Raji (cell line): ENCODE measurements around the gene PPP1R1B.

ENCODE experiments used
- POLR2A ChIP-seq: IDR thresholded peaks from 2 replicates; pipeline ENCODE4 v1.6.1; 2011; ENCODE audit warnings: low read depth, low read length, control low read depth; ENCODE audit not compliant: insufficient read depth

Gene PPP1R1B

GRCh38 chr17:39643271-39643670, 16.5 kb downstream of the PPP1R1B start:
- TF ChIP-seq POLR2A: no peak

DNA sequence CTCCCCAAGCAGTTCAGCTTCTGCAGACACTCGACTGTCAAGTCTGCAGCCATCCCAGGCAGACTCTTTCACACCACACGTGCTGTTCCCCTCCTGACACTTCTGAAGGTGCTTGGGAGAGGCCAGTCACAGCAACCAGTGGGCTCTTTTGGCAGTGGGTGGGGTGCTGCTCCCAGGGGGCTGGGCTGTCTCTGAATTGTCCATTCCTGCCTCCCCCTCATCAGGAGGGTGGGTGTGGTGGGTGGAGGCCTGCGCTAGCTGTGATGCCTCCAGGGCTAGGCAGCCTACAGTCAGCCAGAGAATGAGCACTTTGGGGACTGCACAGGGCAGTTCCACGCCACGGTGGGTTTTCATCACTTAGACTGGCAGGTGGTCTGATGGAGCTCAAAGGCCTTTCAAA, 20.5 kb downstream of the PPP1R1B start:
- TF ChIP-seq POLR2A: no peak

DNA sequence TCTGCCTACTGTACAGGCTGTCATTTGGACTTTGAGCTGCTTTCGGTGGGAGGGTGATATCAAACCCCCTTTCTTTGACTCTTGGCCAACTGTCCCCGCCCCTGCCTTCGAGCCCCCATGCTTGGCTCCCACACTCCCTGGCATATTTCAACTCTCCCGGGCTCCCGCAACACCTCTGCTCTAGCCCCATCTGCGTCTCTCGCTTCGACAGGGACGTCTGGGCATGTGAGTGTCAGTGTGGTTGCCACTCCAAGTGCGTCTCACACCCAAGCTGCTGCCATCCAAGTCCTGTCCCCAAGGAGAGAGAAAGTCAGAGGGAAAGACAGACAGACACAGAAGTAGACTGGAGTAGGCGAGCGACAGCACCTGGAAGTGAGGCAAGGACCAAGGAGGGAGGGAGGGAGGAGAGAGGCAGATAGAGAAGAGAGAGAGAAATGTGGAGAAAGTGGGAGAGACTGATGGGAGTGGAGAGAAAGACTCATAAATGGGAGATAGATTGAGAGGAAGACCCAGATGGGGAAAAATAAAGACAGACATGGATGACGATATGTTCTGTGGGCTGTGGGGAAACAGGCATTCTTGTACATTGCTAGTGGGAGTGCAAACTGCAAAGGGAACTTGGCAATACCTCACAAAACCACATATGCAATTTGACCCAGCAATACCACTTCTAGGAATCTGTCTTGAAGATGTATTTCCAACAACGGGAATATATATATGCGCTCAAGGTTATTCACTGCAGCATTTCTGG, 22.0 kb downstream of the PPP1R1B start:
- no peak for TF ChIP-seq POLR2A

DNA sequence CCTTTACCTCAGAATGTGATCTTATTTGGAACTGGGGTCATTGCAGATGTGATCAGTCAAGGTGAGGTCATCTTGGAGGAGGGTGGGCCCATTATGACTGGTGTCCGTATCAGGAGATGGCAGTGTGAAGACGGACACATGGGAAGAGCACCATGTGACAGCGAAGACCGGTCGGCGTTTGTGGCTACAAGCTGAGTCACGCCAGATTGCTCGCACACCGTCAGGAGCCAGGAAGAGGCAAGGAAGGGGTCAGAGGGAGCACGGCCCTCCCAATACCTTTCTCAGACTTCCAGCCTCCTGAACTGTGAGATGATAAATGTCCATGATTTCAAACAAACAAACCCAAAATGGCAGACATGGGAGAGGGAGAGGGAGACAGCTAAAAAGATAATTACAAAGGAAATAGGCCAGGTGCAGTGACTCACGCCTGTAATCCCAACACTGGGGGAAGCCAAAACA, 23.4 kb downstream of the PPP1R1B start:
- no peak for TF ChIP-seq POLR2A

GRCh38 chr17:39651923-39652586, 25.3 kb downstream of the PPP1R1B start:
- no peak for TF ChIP-seq POLR2A

GRCh38 chr17:39652587-39653315, 26.0 kb downstream of the PPP1R1B start:
- no peak for TF ChIP-seq POLR2A

DNA sequence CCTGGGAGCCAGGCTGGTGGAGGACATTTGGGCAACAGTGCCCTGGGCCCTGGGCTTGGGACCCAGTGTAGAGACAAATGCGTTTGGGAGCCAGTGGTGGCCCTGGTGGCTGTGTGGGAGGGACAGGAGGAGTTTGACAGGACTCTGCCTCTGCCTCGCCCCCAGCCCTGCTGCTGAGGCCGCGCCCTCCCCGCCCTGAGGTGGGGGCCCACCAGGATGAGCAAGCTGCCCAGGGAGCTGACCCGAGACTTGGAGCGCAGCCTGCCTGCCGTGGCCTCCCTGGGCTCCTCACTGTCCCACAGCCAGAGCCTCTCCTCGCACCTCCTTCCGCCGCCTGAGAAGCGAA, 26.5 kb downstream of the PPP1R1B start:
- no peak for TF ChIP-seq POLR2A

- no peak for TF ChIP-seq POLR2A
Measured at GRCh38 chr17:39653662-39654331, 27.0 kb downstream of the PPP1R1B start.

DNA sequence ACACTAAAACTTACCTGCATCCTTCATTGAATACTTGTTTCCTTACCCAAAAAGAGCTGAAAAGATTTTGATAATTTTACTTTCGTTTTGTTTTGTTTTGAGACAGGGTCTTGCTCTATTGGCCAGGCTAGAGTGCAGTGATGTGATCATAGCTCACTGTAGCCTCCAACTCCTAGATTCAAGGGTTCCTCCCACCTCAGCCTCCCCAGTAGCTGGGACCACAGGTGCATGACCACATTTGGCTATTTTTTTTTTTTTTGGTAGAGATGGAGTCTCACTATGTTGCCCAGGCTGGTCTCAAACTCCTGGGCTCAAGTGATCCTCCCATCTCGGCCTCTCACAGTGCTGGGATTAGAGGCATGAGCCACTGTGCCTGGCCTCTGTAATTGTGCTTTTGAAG, 28.4 kb downstream of the PPP1R1B start:
- TF ChIP-seq POLR2A: no peak

GRCh38 chr17:39658346-39658745, 31.6 kb downstream of the PPP1R1B start:
- TF ChIP-seq POLR2A: no peak

GRCh38 chr17:39658760-39659159, 32.0 kb downstream of the PPP1R1B start:
- TF ChIP-seq POLR2A: no peak

GRCh38 chr17:39659279-39660010, 32.7 kb downstream of the PPP1R1B start:
- TF ChIP-seq POLR2A: no peak

DNA sequence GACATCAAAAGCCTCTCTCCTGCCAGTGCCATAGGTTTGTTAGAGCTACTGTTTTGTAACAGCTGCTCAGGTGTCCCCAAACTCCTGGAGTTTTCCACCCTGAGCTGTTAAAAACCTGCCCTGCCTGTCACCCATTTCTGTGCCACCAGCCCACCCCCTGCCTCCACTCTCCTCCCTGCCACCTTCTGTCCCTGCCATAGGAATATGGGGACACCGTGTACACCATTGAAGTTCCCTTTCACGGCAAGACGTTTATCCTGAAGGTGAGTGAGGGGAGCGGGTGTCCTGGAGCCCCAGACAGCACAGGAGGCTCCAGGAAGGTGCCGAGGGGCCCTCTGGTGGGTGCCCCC, 33.2 kb downstream of the PPP1R1B start:
- no peak for TF ChIP-seq POLR2A

DNA sequence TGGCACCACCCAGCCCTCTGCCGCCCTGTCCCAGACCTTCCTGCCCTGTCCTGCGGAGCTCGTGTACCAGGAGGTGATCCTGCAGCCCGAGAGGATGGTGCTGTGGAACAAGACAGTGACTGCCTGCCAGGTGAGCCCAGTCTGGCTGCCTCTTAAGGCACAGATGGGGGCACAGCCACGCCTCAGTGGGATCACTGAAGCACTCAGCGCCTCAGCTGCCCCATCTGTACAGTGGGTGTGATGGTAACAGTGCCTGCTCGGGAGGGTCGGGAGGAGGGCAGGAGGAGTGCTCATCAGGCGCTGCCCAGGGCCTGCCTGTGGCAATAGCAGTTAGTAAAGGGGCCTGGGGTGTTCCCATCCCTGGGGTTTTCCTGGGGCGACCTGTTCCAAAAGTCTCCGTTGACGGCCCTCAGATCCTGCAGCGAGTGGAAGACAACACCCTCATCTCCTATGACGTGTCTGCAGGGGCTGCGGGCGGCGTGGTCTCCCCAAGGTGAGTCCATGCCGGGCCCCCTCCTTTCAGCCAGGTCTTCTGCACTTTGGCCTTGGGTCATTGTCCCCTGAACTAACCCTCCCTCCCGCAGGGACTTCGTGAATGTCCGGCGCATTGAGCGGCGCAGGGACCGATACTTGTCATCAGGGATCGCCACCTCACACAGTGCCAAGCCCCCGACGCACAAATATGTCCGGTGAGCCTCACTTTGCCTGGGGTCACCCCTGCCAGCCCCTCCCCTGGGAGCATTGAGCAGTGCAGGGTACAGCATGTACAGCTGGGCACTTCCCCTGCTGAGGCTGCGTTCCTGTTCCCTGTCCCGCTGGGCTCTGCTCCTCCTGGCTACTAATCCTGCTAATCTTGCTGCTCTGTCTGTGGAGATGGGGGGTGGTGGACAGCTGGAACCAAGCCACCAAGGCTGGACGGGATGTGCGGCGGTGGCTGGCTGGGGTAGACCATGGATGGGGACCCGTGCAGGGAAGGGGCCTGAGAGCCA, 33.9 kb downstream of the PPP1R1B start:
- TF ChIP-seq POLR2A: no peak
